HEK293T (cell line): Measurements from ENCODE around the gene TRAF3.
"Not testable (repeated sequence)": the region's sequence is repeated elsewhere in the genome, so short reads cannot be mapped to it uniquely, and the experiment has no call there.

Experiments used
- ARNT ChIP-seq: fragments of 450-650 bp; IDR thresholded peaks from 2 replicates; pipeline ENCODE4 v1.6.1; 2017; ENCODE audit warnings: mild to moderate bottlenecking
- BHLHE40 ChIP-seq: fragments of 450-650 bp; IDR thresholded peaks from 2 replicates; pipeline ENCODE4 v1.6.1; 2016; ENCODE audit warnings: mild to moderate bottlenecking, moderate library complexity, borderline replicate concordance
- FOXA1 ChIP-seq: fragments of 450-650 bp; IDR thresholded peaks from 2 replicates; pipeline ENCODE4 v1.6.1; 2016; ENCODE audit warnings: mild to moderate bottlenecking
- FOXK2 ChIP-seq: fragments of 450-650 bp; IDR thresholded peaks from 2 replicates; pipeline ENCODE4 v1.6.1; 2016; ENCODE audit warnings: mild to moderate bottlenecking
- FOXM1 ChIP-seq: fragments of 450-650 bp; IDR thresholded peaks from 2 replicates; pipeline ENCODE4 v1.6.1; 2017; ENCODE audit warnings: mild to moderate bottlenecking, borderline replicate concordance
- L3MBTL2 ChIP-seq: fragments of 450-650 bp; conservative IDR thresholded peaks from 2 replicates; pipeline ENCODE4 v1.6.1; 2016; ENCODE audit warnings: mild to moderate bottlenecking
- NFRKB ChIP-seq: fragments of 450-650 bp; IDR thresholded peaks from 2 replicates; pipeline ENCODE4 v1.6.1; 2016; ENCODE audit warnings: mild to moderate bottlenecking, moderate library complexity
- PKNOX1 ChIP-seq: fragments of 450-650 bp; IDR thresholded peaks from 2 replicates; pipeline ENCODE4 v1.6.1; 2016
- SP1 ChIP-seq: fragments of 450-650 bp; IDR thresholded peaks from 2 replicates; pipeline ENCODE4 v1.6.1; 2017
- SUZ12 ChIP-seq: fragments of 450-650 bp; IDR thresholded peaks from 2 replicates; pipeline ENCODE4 v1.6.1; 2016; ENCODE audit warnings: mild to moderate bottlenecking
- TARDBP ChIP-seq: fragments of 450-650 bp; IDR thresholded peaks from 2 replicates; pipeline ENCODE4 v1.6.1; 2016
- ZNF384 ChIP-seq: fragments of 450-650 bp; IDR thresholded peaks from 2 replicates; pipeline ENCODE4 v1.6.1; 2016

GRCh38 chr14:102926840-102927239 lies 149.6 kb downstream of the TRAF3 start:
- TF ChIP-seq PKNOX1, FOXM1, FOXA1, SUZ12, FOXK2, ZNF384, L3MBTL2, NFRKB, ARNT, TARDBP, BHLHE40, SP1: not testable (repeated sequence)
